Stimulated activated CD4-positive, alpha-beta T cell treated with anti-CD3 and anti-CD28 coated beads, Interleukin-15, amount 100 ng/mL, for 48 hours (primary cell): Measurements from ENCODE around the gene SERPINA12.
"Not testable (repeated sequence)": the region's sequence is repeated elsewhere in the genome, so short reads cannot be mapped to it uniquely, and the experiment has no call there.

ENCODE experiments used
- DNase-seq, 2 donors: peaks; one replicate each; pipeline ENCODE4 v3.0.0-alpha.2; 2020; ENCODE audit warnings: low read depth in 2 of 2

Gene SERPINA12

GRCh38 chr14:94538070-94538740 lies 28.9 kb upstream of the SERPINA12 start:
- no peak for DNase-seq

- DNase-seq = no peak
Measured at GRCh38 chr14:94536836-94537235, 27.6 kb upstream of the SERPINA12 start.

GRCh38 chr14:94535506-94535905 lies 26.2 kb upstream of the SERPINA12 start:
- DNase-seq = no peak

- DNase-seq = no peak
Measured at GRCh38 chr14:94532447-94532846, 23.2 kb upstream of the SERPINA12 start.

GRCh38 chr14:94531187-94531586 lies 21.9 kb upstream of the SERPINA12 start:
- DNase-seq = no peak

- DNase-seq = no peak
Measured at GRCh38 chr14:94524093-94524492, 14.8 kb upstream of the SERPINA12 start.

- no peak for DNase-seq
Measured at GRCh38 chr14:94523265-94523664, 14.0 kb upstream of the SERPINA12 start.

GRCh38 chr14:94522115-94522724 lies 13.0 kb upstream of the SERPINA12 start:
- no peak for DNase-seq

- no peak for DNase-seq
Measured at GRCh38 chr14:94521375-94522114, 12.3 kb upstream of the SERPINA12 start.

GRCh38 chr14:94517641-94518257 lies 8.5 kb upstream of the SERPINA12 start:
- DNase-seq = no peak

- DNase-seq = no peak
Measured at GRCh38 chr14:94517248-94517640, 8.0 kb upstream of the SERPINA12 start.

GRCh38 chr14:94515856-94516255 lies 6.6 kb upstream of the SERPINA12 start:
- no peak for DNase-seq

GRCh38 chr14:94515426-94515825 lies 6.2 kb upstream of the SERPINA12 start:
- no peak for DNase-seq

- DNase-seq = no peak
Measured at GRCh38 chr14:94514351-94514750, 5.1 kb upstream of the SERPINA12 start.

- DNase-seq = not testable (repeated sequence)
Measured at GRCh38 chr14:94510481-94510880, 1.2 kb upstream of the SERPINA12 start.

GRCh38 chr14:94505641-94506040 lies 3.6 kb downstream of the SERPINA12 start:
- DNase-seq = no peak

- DNase-seq = no peak
Measured at GRCh38 chr14:94505206-94505605, 4.1 kb downstream of the SERPINA12 start.

GRCh38 chr14:94501588-94502516 lies 7.4 kb downstream of the SERPINA12 start:
- no peak for DNase-seq

- no peak for DNase-seq
Measured at GRCh38 chr14:94500264-94500663, 9.0 kb downstream of the SERPINA12 start.

GRCh38 chr14:94499673-94500072 lies 9.6 kb downstream of the SERPINA12 start:
- no peak for DNase-seq

GRCh38 chr14:94498215-94498614 lies 11.1 kb downstream of the SERPINA12 start:
- no peak for DNase-seq
